ENCODE results near the gene SPIRE2.
A peak's percentile ranks its signal among the peaks of the same experiment; 100 is the strongest.
"Not testable (repeated sequence)": the region's sequence is repeated elsewhere in the genome, so short reads cannot be mapped to it uniquely, and the experiment has no call there.

SPIRE2 gene

GRCh38 chr16:89828199-89828869 is at the start of gene SPIRE2:
Gene SPIRE2 (plus strand): TSS chr16:89828475. CDS start chr16:89828551, 76 bp downstream.
- DNase-seq: peak; percentile 59

- no peak for DNase-seq
Observed at GRCh38 chr16:89779231-89779908, 48.9 kb upstream of the SPIRE2 start.

GRCh38 chr16:89779909-89780305 is 48.4 kb upstream of the SPIRE2 start:
- no peak for DNase-seq

- DNase-seq: no peak
Observed at GRCh38 chr16:89782489-89782888, 45.8 kb upstream of the SPIRE2 start.

GRCh38 chr16:89783952-89784351 is 44.3 kb upstream of the SPIRE2 start:
- DNase-seq: not testable (repeated sequence)

- no peak for DNase-seq
Observed at GRCh38 chr16:89784406-89784805, 43.9 kb upstream of the SPIRE2 start.

- no peak for DNase-seq
Observed at GRCh38 chr16:89785523-89786155, 42.6 kb upstream of the SPIRE2 start.

GRCh38 chr16:89786474-89787364 is 41.6 kb upstream of the SPIRE2 start:
- no peak for DNase-seq

- no peak for DNase-seq
Observed at GRCh38 chr16:89787365-89787805, 40.9 kb upstream of the SPIRE2 start.

GRCh38 chr16:89791278-89791995 is 36.8 kb upstream of the SPIRE2 start:
- DNase-seq: no peak

GRCh38 chr16:89793092-89793491 is 35.2 kb upstream of the SPIRE2 start:
- not testable (repeated sequence) for DNase-seq

- no peak for DNase-seq
Observed at GRCh38 chr16:89793955-89794354, 34.3 kb upstream of the SPIRE2 start.

GRCh38 chr16:89795676-89796075 is 32.6 kb upstream of the SPIRE2 start:
- DNase-seq: no peak

- no peak for DNase-seq
Observed at GRCh38 chr16:89796104-89796503, 32.2 kb upstream of the SPIRE2 start.

- DNase-seq: no peak
Observed at GRCh38 chr16:89798126-89798525, 30.1 kb upstream of the SPIRE2 start.

GRCh38 chr16:89798832-89799370 is 29.4 kb upstream of the SPIRE2 start:
- no peak for DNase-seq

- no peak for DNase-seq
Observed at GRCh38 chr16:89801800-89802199, 26.5 kb upstream of the SPIRE2 start.

- no peak for DNase-seq
Observed at GRCh38 chr16:89805136-89805905, 23.0 kb upstream of the SPIRE2 start.

GRCh38 chr16:89806589-89807193 is 21.6 kb upstream of the SPIRE2 start:
- DNase-seq: not testable (repeated sequence)

GRCh38 chr16:89808475-89808874 is 19.8 kb upstream of the SPIRE2 start:
- DNase-seq: no peak

- DNase-seq: no peak
Observed at GRCh38 chr16:89811321-89811720, 17.0 kb upstream of the SPIRE2 start.

All from GOT3 (cell line).